GM19099 (cell line): Measurements from ENCODE around the gene KIFC3.

Experiments used
- POLR2A ChIP-seq: IDR thresholded peaks from 3 replicates; pipeline ENCODE4 v1.6.1; 2011; ENCODE audit warnings: low read depth; ENCODE audit not compliant: insufficient read length; ENCODE audit errors: extremely low read depth

The KIFC3 gene

DNA sequence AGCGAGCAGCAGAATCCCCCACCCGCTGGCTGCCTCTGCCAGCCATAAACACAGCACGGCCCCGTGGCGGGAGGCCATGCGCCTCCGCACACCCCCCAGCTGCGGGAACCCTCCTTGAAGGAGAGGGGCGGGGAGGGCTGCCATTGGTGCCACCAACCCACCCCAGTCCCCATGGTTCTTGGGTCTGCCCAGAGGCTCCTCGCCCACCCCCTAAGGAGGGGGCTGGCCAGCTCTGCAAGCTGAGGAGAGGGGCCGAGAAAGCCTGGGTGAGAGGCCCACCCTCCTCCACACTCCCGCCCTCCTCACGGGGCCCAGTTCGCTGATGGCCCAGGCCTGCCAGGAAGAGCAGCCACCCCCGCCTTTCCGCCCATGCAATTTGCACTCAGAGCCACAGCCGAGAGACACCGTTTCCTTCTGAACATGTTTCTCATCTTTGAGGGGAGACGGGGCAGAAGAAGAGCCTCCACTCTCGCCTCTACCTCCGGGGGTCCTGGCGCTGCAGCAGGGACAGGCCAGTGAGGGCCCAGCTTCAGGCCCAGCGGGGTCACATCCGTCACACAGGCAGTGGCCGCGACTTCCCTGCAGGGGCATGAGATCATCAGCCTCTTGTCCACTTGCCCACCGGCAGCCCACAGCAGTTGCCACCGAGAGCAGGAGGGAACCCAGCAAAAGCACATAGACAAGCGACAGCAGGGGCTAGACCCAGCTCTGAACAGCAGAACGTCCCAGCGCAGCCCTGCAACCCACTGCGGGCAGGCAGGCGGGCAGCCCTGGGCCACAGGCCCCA is 43.8 kb downstream of the KIFC3 start:
- TF ChIP-seq POLR2A, result no peak

- TF ChIP-seq POLR2A, result no peak
Observed at GRCh38 chr16:57757883-57758282, 44.4 kb downstream of the KIFC3 start.

DNA sequence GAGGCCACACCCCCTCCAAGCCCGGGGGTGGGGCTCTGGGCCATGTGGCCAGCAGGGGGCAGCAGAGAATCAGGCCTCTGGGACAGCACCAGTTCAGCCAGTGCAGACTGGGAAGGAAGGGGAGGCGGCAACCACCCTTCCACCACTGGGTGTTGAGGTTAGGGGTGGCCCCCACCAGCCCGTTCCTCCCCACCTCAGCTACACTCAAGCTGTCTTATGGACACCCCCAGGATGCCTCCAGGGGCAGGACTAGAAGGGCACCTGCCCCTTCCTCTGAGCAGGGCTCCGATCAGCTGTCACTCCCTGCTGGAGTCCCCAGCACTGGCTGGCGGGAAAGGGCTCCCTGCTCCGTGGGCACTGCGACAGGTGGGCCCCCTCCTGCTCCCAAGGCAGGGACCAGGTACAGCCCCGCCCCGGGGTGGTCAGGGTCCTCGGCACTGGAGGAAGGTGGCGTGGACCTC is 44.9 kb downstream of the KIFC3 start:
- no peak for TF ChIP-seq POLR2A

DNA sequence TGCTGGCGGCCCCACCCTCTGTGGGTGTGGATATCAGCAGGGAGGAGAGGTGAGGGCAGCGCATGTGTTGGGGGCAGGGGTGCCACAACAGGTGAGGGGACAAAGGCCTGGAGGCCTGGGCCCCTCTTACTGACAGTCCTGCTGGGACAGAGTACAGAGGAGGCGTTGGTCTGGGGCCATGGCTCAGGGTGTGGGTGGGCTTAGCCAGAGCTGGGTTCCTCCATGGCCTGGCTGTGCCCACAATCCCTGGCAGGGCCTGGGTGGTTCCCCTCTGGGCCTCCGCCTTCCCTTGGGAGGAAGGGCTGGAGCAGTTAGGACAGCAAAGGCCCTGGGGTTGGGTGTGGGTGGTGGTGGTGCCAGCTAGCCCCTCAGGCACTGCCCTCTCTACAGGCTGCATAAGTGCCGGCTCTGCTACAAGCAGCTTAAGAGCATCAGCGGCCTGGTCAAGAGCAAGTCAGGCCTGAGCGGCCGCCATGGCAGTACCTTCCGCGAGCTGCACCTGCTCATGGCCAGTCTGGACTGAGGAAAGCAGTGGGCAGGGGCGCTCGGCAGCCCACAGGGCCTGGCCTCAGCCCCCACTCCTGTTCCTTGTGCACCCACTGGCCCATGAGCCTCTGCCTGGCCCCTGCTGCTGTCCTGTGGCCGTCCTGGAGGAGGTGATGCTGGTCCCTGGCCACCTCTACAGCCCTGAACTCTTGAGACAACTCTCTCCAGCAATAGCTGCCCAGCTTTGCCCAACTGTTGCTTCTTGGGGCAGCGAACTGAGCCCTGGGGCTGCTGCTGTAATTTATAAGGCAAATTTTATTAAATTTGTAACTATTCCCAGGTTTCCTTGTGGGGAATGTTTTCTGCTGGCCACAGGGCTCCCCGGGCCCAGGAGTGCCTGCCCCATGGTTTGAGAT is 45.6 kb downstream of the KIFC3 start:
- TF ChIP-seq POLR2A, result no peak

DNA sequence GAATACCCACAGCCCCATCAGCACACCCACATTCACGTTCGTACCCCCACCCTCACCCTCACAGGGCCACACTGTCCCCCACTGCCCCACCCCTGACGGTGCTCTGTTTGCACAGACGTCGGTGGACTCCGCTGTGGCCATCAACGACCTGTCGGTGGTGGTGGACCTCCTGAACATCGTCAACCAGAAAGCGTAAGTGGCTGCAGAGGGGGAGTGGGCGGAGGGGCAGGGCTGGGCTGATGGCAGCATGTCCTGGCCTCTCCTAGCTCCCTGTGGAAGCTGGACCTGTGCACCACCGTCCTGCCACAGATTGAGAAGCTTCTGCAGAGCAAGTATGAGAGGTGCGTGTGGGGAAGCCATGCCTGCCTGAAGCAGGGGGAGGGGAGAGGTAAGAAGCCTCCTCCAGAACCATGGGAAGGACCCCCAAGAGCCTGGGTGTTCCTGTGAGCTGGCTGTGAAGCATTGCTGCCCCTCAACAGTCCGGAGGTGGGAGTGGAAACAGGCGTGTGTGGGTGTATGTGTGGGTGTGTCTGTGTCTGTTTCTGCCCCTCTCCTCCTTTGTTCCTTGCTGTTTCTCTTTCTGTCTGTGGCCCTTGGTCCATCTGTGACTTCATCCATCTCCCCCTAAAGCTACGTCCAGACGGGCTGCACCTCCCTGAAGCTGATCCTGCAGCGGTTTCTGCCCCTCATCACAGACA is 46.4 kb downstream of the KIFC3 start:
- TF ChIP-seq POLR2A, result no peak

GRCh38 chr16:57755061-57755684 is 47.1 kb downstream of the KIFC3 start:
- TF ChIP-seq POLR2A, result no peak

DNA sequence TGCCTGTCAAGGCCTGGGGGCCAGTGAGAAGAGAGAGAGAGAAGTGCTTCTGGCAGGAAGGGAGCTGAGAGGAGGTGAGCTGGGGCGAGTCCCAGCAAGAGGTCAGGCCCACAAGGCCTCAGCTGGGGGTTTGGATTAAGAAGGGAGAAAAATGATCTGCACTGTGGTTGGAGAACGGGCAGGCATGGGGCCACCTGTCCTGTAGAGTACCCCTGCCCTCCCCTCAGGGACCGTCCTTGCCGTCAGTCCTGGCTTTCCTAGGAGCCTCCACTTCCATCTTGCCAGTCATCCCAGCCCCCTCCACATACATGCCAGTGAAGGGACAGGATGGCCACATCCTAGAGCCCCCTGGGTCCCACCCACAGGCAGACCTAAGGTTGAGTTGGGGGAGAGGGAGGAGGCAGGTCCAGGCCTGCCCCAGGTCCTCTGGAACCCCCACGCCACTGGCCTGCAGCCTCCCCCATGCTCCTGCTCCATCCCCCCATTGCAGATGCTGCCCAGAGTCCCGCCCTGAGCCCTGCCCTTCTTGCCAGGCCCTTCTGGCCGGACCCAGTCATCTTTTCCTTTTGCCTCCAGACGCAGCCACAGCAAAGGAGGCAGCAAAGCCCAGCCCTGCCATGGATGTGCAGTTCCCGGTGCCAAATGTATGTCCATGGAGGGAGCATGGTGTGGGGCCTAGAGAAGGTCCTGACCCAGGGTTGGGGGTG is 47.8 kb downstream of the KIFC3 start:
- TF ChIP-seq POLR2A, result no peak

DNA sequence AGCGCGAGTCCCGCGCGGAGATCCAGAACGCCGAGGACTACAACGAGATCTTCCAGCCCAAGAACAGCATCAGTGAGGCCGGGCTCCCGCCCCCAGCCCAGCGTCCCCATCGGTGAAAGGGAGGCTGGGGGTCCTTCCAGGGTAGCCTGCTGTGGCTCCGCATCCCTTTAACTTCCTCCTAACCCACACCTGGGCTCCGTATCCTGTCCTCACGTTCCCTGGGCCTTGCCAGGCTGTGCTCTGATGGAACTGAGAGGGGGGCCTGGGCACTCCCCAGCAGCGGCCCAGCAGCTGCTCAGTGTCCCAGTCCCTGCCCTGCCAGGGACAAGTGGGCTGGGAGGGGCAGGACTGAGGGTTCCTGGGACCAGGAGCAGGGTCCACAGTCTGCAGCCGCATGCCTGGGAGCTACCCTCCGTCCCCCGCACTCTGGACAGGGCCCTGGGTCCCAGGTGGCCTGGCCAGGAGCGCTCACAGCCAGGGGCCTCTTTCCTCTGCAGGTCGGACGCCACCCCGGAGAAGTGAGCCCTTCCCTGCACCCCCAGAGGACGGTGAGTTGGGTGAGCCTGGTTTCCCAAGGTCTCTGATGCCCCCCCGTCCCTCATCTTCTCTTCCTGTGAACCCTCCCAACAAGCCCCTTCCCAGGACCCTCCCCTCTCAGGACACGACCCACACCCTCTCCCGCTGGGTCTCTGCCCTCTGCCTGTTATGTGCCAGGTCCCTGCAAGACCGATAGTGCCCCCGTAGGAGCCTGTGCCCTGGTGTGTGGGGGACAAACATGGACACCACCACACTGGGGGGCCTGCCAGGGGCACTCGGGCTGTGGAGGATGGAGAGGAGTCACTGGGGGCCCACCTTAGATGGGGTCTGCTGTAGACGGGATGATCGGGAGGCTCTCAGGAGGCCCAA is 48.6 kb downstream of the KIFC3 start:
- no peak for TF ChIP-seq POLR2A

DNA sequence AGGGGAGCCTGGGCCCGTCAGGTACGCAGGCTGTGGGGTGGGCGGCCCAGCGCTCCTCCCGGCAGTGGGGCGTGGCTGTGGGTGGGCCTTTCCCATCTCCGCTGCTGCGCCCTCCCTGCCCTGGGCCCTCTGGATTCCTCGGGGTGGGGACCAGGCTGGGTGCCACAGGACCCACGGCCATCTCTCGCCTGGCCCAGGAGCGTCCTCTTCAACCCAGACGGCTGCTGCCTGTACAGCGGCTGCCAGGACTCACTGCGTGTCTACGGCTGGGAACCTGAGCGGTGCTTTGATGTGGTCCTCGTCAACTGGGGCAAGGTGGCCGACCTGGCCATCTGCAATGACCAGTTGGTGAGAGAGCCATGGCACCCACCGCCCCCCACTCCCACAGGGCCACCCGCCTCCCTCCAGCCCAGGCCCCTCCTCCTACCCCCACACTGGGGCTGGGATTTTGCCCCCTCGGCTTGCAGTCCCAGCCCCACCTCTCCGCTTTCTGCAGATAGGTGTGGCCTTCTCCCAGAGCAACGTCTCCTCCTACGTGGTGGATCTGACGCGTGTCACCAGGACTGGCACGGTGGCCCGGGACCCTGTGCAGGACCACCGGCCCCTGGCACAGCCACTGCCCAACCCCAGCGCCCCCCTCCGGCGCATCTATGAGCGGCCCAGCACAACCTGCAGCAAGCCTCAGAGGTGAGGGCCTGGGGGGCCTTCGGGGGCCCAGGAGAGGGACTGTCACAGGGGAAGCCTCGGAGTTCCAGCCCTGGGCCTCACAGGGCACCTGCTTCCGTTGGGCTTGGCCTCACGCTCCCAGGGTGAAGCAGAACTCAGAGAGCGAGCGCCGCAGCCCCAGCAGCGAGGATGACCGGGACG is 49.5 kb downstream of the KIFC3 start:
- no peak for TF ChIP-seq POLR2A

DNA sequence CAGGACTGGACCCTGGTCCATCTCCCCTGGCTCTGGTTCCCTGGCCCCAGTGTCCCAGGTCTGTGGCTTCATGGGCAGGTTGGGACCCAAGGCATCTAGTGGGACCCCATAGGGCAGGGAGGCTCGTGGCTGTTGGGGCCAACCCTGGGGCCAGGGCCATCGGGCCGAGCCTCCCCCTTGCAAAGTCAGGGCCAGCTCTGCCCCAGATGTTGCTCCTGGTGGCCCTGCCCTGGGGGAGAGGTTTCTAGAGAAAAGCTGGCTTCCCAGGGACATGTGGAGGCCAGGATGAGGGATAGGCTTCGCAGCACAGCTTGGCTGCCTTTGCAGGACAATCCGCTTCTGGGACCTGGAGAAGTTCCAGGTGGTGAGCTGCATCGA is 50.1 kb downstream of the KIFC3 start:
- no peak for TF ChIP-seq POLR2A

GRCh38 chr16:57751539-57752202 is 50.6 kb downstream of the KIFC3 start:
- TF ChIP-seq POLR2A, result no peak
